HCT116 (cell line): ENCODE measurements around the gene IL26. TPM values are rescaled to one million over a fixed set of nuclear protein-coding genes. Genes with fewer than 3 reads are reported as not detected.

Source experiments
- ATAC-seq: fragments of 200-7000 bp; cut with Tn5 transposase; 2 replicates; pipeline ENCODE4 v1.9.1; 2020; ENCODE audit warnings: mild to moderate bottlenecking, moderate library complexity
- BruUV-seq: library from RNA; stranded (reverse); fragments of 400-500 nt; replicated peaks from 2 replicates; lab custom pipeline; 2021; lab: Mats Ljungman, UMichigan
- CTCF ChIA-PET: fragments of 300-600 bp; sonication (Branson Sonifier 250); formaldehyde crosslinking; loops from one replicate; lab custom pipeline; 2021; ENCODE audit warnings: antibody characterized with exemption; lab: Charles Lee
- POLR2A ChIA-PET: fragments of 300-600, 350-600 bp; sonication (Branson Sonifier 250); formaldehyde crosslinking; loops from one replicate; lab custom pipeline; 2021; ENCODE audit warnings: antibody characterized with exemption; lab: Charles Lee
- RAD21 ChIA-PET, 2 experiments: fragments of 300-600 bp; sonication (Branson Sonifier 250); formaldehyde crosslinking; loops; one replicate each; lab custom pipeline; 2023; ENCODE audit warnings: low total read pairs in 2 of 2; ENCODE audit not compliant: uncharacterized antibody in 2 of 2, unreplicated experiment in 2 of 2, low non-redundant PET in 1 of 2; lab: Charles Lee
- DNase-seq: peaks from one replicate; pipeline ENCODE4 v3.0.0-alpha.2; 2010; ENCODE audit warnings: low read depth, low spot score
- H2AFZ ChIP-seq: fragments of 200-600 bp; shearing (Covaris generic), sonication (generic); 2 replicates; pipeline ENCODE4 v1.6.1; 2017; ENCODE audit warnings: low read depth, mixed run types, mixed read lengths, antibody characterized with exemption, low read length; ENCODE audit not compliant: poor library complexity, severe bottlenecking
- H3K27ac ChIP-seq: 2 replicates; pipeline ENCODE4 v1.5.1; 2012; ENCODE audit warnings: low read depth, low read length
- H3K27me3 ChIP-seq: fragments of 200-600 bp; sonication (generic); 2 replicates; pipeline ENCODE4 v1.6.1; 2016; ENCODE audit warnings: mixed run types, low read length, mixed read lengths; ENCODE audit not compliant: insufficient read depth
- H3K36me3 ChIP-seq, 2 experiments: fragments of 200-500 bp in 1 of 2; fragments of 200-600 bp in 1 of 2; sonication (Bioruptor generic) in 1 of 2; sonication (generic) in 1 of 2; 2 replicates each; pipeline versions ENCODE4 v1.5.1 to v1.6.1; 2014 to 2016; ENCODE audit warnings: low read length in 2 of 2, inconsistent platforms in 1 of 2, mixed read lengths in 1 of 2, mixed run types in 1 of 2; ENCODE audit not compliant: insufficient read depth in 2 of 2, control insufficient read depth in 1 of 2
- H3K4me1 ChIP-seq, 2 experiments: fragments of 200-600 bp in 1 of 2; sonication (generic) in 1 of 2; 2 replicates each; pipeline versions ENCODE4 v1.5.1 to v1.6.1; 2012 to 2017; ENCODE audit warnings: low read length in 2 of 2, inconsistent platforms in 1 of 2, mild to moderate bottlenecking in 1 of 2, mixed read lengths in 1 of 2, mixed run types in 1 of 2, moderate library complexity in 1 of 2; ENCODE audit not compliant: insufficient read depth in 2 of 2, control insufficient read depth in 1 of 2
- H3K4me2 ChIP-seq: fragments of 200-600 bp; sonication (generic); 2 replicates; pipeline ENCODE4 v1.6.1; 2017; ENCODE audit warnings: mixed run types, low read length, mixed read lengths
- H3K4me3 ChIP-seq, 2 experiments: fragments of 200-600 bp in 1 of 2; sonication (generic) in 1 of 2; replicated peaks in 1 of 2; 2 replicates each; pipeline ENCODE4 v1.5.1; 2011 to 2016; ENCODE audit warnings: low read length in 2 of 2, control low read depth in 1 of 2, low read depth in 1 of 2, mild to moderate bottlenecking in 1 of 2, mixed read lengths in 1 of 2, mixed run types in 1 of 2
- H3K79me2 ChIP-seq: fragments of 200-600 bp; sonication (generic); 2 replicates; pipeline ENCODE4 v1.6.1; 2017; ENCODE audit warnings: mild to moderate bottlenecking, mixed run types, low read length, moderate library complexity, mixed read lengths; ENCODE audit not compliant: insufficient read depth
- H3K9ac ChIP-seq: fragments of 200-600 bp; sonication (generic); 2 replicates; pipeline ENCODE4 v1.6.1; 2016; ENCODE audit warnings: low read length, mixed read lengths
- H3K9me2 ChIP-seq: fragments of 200-600 bp; sonication (generic), shearing (Covaris generic); 2 replicates; pipeline ENCODE4 v1.6.1; 2017; ENCODE audit warnings: mixed run types, mild to moderate bottlenecking, moderate library complexity; ENCODE audit not compliant: insufficient read depth
- H3K9me3 ChIP-seq, 2 experiments: fragments of 200-500 bp in 1 of 2; fragments of 200-600 bp in 1 of 2; sonication (Bioruptor generic) in 1 of 2; sonication (generic) in 1 of 2; 2 replicates each; pipeline ENCODE4 v1.6.1; 2014 to 2017; ENCODE audit warnings: low read length in 2 of 2, mixed read lengths in 2 of 2, inconsistent platforms in 1 of 2, low read depth in 1 of 2, mild to moderate bottlenecking in 1 of 2, mixed run types in 1 of 2, moderate library complexity in 1 of 2; ENCODE audit not compliant: control insufficient read depth in 1 of 2, insufficient read depth in 1 of 2
- H4K20me1 ChIP-seq: fragments of 200-600 bp; sonication (generic), shearing (Covaris generic); 2 replicates; pipeline ENCODE4 v1.6.1; 2017; ENCODE audit warnings: mixed run types, mild to moderate bottlenecking, moderate library complexity; ENCODE audit not compliant: insufficient read depth
- ATF3 ChIP-seq: IDR thresholded peaks from 2 replicates; pipeline ENCODE4 v1.6.1; 2012
- JUND ChIP-seq: IDR thresholded peaks from 2 replicates; pipeline ENCODE4 v1.6.1; 2012
- POLR2A ChIP-seq: IDR thresholded peaks from 2 replicates; pipeline ENCODE4 v1.7.0; 2011; ENCODE audit warnings: borderline replicate concordance; ENCODE audit not compliant: insufficient read depth, insufficient read length; ENCODE audit errors: extremely low read depth
- POLR2AphosphoS5 ChIP-seq: IDR thresholded peaks from 2 replicates; pipeline ENCODE4 v1.6.1; 2011; ENCODE audit warnings: mild to moderate bottlenecking, low read depth, low read length, moderate library complexity
- REST ChIP-seq: IDR thresholded peaks from 2 replicates; pipeline ENCODE4 v1.6.1; 2012; ENCODE audit warnings: low read depth
- SIN3A ChIP-seq: IDR thresholded peaks from 2 replicates; pipeline ENCODE4 v1.6.1; 2012; ENCODE audit warnings: low read depth
- SRF ChIP-seq: IDR thresholded peaks from 2 replicates; pipeline ENCODE4 v1.6.1; 2012; ENCODE audit warnings: low read depth
- ZFX ChIP-seq: fragments of 450-650 bp; IDR thresholded peaks from 2 replicates; pipeline ENCODE4 v1.6.1; 2017
- intact Hi-C: fragments of 100-400 bp; cut with micrococcal nuclease; formaldehyde crosslinking; loops from 2 replicates; pipeline ENCODE4 v1.10.0; 2022
- total RNA-seq: library from RNA; stranded (reverse); gene quantifications from one replicate; pipeline ENCODE4 v1.2.1, GENCODE V29; 2021; ENCODE audit not compliant: unreplicated experiment

Gene IL26
- total RNA-seq, 1 experiment from 2014 or later, result not detected

GRCh38 chr12:68272732-68273131, 47.1 kb upstream of the IL26 start (continued):
- TF ChIP-seq REST (no peak), POLR2AphosphoS5 (no peak), ZFX (no peak), ATF3 (no peak), JUND (no peak), POLR2A (no peak)

- H2AFZ ChIP-seq, result no peak overlapping the region
- H3K27ac ChIP-seq, result no peak overlapping the region
- ChIA-PET POLR2A (no interaction called here), CTCF (no interaction called here), RAD21 (no interaction called here)
- no peak overlapping the region for H3K4me2 ChIP-seq
- ATAC-seq, result no peak
- no peaks in the 10 kb centered on the region for H3K79me2 ChIP-seq
- no peaks in the 10 kb centered on the region for H4K20me1 ChIP-seq
- H3K9ac ChIP-seq, result no peak overlapping the region
- no TSS peak for BruUV-seq
- intact Hi-C loops, result no loop called here
- DNase-seq, result no peak
- H3K4me1 ChIP-seq, result no peaks in the 10 kb centered on the region
- no peaks in the 10 kb centered on the region for H3K9me3 ChIP-seq
- H3K4me3 ChIP-seq, result no peak overlapping the region
- peaks cover 2% of the 10 kb centered on the region; the same call in 1 of the 2 replicates for H3K9me2 ChIP-seq
- no peaks in the 10 kb centered on the region for H3K27me3 ChIP-seq
- TF ChIP-seq SIN3A (no peak), SRF (no peak), REST (no peak)
- H3K36me3 ChIP-seq, result no peaks in the 10 kb centered on the region
Observed at GRCh38 chr12:68271346-68271745, 45.7 kb upstream of the IL26 start.
